ENCODE results near the gene AMIGO1. TPM values are rescaled to one million over a fixed set of nuclear protein-coding genes. Genes with fewer than 3 reads are reported as not detected.

The AMIGO1 gene
- total RNA-seq, 2 donors from 2014 or later = 2.6 to 8.6 TPM

- DNase-seq (no peak), ATAC-seq (no peak)
- intact Hi-C loops (cut with DNase I) = loop anchor here (5.0 kb wide), 2 partner anchors 33 to 43 kb away; no protein-coding TSS in a partner anchor
- no peaks in the 10 kb centered on the region for H3K27me3 ChIP-seq
- WGBS, 2 donors = 71 to 79% methylated on average over 8 of the region's 8 CpGs
- H3K27ac ChIP-seq = no peak overlapping the region
- H3K36me3 ChIP-seq (replicated peaks in 1 of 2; ENCODE audit: insufficient read depth in 1 of 2, low read depth in 2 of 2) = no peaks in the 10 kb centered on the region
- H3K4me3 ChIP-seq = no peak overlapping the region
- no peaks in the 10 kb centered on the region for H3K9me3 ChIP-seq
- H3K4me1 ChIP-seq = peaks cover 11% of the 10 kb centered on the region
- TF ChIP-seq POLR2A (IDR thresholded peaks at IDR 0.05) (no peak), CTCF (IDR thresholded peaks at IDR 0.05) (no peak)
These were observed 20.4 kb upstream of the AMIGO1 start for GRCh38 chr1:109529881-109530456.

GRCh38 chr1:109528712-109529111 is 19.2 kb upstream of the AMIGO1 start:
- H3K9me3 ChIP-seq = no peaks in the 10 kb centered on the region
- ATAC-seq (no peak), DNase-seq (no peak)
- H3K4me3 ChIP-seq = no peak overlapping the region
- TF ChIP-seq CTCF (IDR thresholded peaks at IDR 0.05) = no peak
- TF ChIP-seq POLR2A (IDR thresholded peaks at IDR 0.05) = no peak
- no peak overlapping the region for H3K27ac ChIP-seq
- H3K4me1 ChIP-seq = peaks cover 11% of the 10 kb centered on the region
- intact Hi-C loops (cut with DNase I) = loop anchor here (5.0 kb wide), 1 partner anchor 41 kb away; no protein-coding TSS in a partner anchor
- H3K27me3 ChIP-seq = no peaks in the 10 kb centered on the region
- 77 to 81% methylated on average over 3 of the region's 3 CpGs for WGBS, 2 donors
- H3K36me3 ChIP-seq (replicated peaks in 1 of 2; ENCODE audit: insufficient read depth in 1 of 2, low read depth in 2 of 2) = no peaks in the 10 kb centered on the region

- ATAC-seq (no peak), DNase-seq (no peak)
- Histone ChIP-seq H3K36me3 (replicated peaks in 1 of 2; ENCODE audit: insufficient read depth in 1 of 2, low read depth in 2 of 2) (no peaks in the 10 kb centered on the region), H3K27ac (no peak overlapping the region), H3K9me3 (no peaks in the 10 kb centered on the region), H3K4me1 (peaks cover 11% of the 10 kb centered on the region), H3K27me3 (no peaks in the 10 kb centered on the region), H3K4me3 (no peak overlapping the region)
- intact Hi-C loops (cut with DNase I) = loop anchor here (5.0 kb wide), 1 partner anchor 41 kb away; no protein-coding TSS in a partner anchor
- WGBS, 2 donors = 65 to 80% methylated on average over 6 to 9 of the region's 9 CpGs
- TF ChIP-seq CTCF (IDR thresholded peaks at IDR 0.05) = no peak
- TF ChIP-seq POLR2A (IDR thresholded peaks at IDR 0.05) = no peak
These were observed 18.5 kb upstream of the AMIGO1 start for GRCh38 chr1:109527846-109528695.

GRCh38 chr1:109527098-109527811 is 17.7 kb upstream of the AMIGO1 start:
- H3K27me3 ChIP-seq = no peaks in the 10 kb centered on the region
- DNase-seq = no peak
- no peaks in the 10 kb centered on the region for H3K36me3 ChIP-seq (replicated peaks in 1 of 2; ENCODE audit: insufficient read depth in 1 of 2, low read depth in 2 of 2)
- WGBS, 2 donors = 61 to 62% methylated on average over 14 of the region's 14 CpGs
- intact Hi-C loops (cut with DNase I) = loop anchor here (5.0 kb wide), 1 partner anchor 40 kb away; no protein-coding TSS in a partner anchor
- H3K9me3 ChIP-seq = no peaks in the 10 kb centered on the region
- H3K4me3 ChIP-seq = no peak overlapping the region
- ATAC-seq = no peak
- H3K27ac ChIP-seq = no peak overlapping the region
- peaks cover 5% of the 10 kb centered on the region for H3K4me1 ChIP-seq
- no peak for TF ChIP-seq CTCF (IDR thresholded peaks at IDR 0.05)
- no peak for TF ChIP-seq POLR2A (IDR thresholded peaks at IDR 0.05)

Data from body of pancreas (tissue), 4 donors.